ENCODE results near the gene CLEC7A.

Gene CLEC7A

DNA sequence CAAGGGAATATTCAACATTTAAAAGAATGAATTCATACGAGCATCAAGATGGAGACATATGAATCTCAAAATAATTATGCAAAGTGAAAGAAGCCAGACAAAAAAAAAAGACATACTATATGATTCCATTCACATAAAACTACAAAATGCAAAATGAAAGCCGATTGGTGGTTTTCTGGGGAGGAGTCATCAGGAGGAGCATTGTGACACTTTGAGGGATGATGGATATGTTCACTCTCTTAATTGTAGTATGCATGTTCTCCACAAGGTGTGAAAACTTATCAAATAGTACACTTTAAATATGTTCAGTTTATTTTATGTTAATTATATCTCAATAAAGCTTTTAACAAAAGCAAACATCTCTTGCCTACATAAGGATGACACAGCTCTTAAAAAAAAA is 28.4 kb upstream of the CLEC7A start:
- TF ChIP-seq, protein P1, sequence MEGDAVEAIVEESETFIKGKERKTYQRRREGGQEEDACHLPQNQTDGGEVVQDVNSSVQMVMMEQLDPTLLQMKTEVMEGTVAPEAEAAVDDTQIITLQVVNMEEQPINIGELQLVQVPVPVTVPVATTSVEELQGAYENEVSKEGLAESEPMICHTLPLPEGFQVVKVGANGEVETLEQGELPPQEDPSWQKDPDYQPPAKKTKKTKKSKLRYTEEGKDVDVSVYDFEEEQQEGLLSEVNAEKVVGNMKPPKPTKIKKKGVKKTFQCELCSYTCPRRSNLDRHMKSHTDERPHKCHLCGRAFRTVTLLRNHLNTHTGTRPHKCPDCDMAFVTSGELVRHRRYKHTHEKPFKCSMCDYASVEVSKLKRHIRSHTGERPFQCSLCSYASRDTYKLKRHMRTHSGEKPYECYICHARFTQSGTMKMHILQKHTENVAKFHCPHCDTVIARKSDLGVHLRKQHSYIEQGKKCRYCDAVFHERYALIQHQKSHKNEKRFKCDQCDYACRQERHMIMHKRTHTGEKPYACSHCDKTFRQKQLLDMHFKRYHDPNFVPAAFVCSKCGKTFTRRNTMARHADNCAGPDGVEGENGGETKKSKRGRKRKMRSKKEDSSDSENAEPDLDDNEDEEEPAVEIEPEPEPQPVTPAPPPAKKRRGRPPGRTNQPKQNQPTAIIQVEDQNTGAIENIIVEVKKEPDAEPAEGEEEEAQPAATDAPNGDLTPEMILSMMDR (conservative IDR thresholded peaks at IDR 0.05; ENCODE audit: low read length): no peak
- no peak for DNase-seq (ENCODE audit: low read depth)

DNA sequence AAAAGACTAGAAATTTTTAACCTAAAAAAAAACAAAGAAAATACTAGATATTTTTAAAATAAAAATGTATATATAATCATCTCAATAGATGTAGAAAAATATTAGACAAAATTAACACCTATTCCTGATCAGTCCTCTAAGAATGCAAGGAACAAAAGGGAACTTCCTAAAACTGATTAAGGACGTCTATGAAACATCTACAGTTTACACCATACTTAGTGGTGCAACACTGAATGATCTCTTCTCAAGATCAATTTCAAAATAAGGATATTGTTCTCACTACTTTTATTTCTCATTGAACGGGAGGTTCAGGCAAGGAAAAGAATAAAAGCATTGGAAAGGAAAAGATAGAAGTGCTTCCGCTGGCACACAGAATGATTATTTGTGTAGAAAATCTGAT is 26.0 kb upstream of the CLEC7A start:
- TF ChIP-seq, protein P1 (conservative IDR thresholded peaks at IDR 0.05; ENCODE audit: low read length): no peak
- H3K4me3 ChIP-seq (ENCODE audit: low read length): no peak overlapping the region
- DNase-seq (ENCODE audit: low read depth): no peak

More for the DNA sequence above, 28.4 kb upstream of the CLEC7A start:
- no peak overlapping the region for H3K4me3 ChIP-seq (ENCODE audit: low read length)

DNA sequence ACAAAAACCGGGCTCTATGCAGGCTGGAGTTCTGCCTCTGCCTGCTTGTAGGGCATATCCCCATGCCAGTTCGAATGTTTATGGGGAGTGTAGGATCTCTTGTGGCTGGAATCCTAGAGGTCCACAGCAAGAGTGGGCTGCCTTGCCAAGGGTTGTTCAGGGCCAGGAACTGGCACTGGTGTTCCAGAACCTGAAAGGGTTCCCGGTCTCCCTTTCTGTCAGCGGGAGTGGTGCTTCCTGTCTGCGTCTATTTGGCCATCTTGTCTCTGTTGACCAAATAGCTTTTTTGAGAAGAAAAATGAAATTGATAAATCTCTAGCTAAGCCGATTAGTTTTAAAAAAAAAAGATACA is 24.1 kb upstream of the CLEC7A start:
- DNase-seq (ENCODE audit: low read depth): no peak
- TF ChIP-seq, protein P1 (conservative IDR thresholded peaks at IDR 0.05; ENCODE audit: low read length): no peak
- H3K4me3 ChIP-seq (ENCODE audit: low read length): no peak overlapping the region; the same call in 1 of the 2 replicates

DNA sequence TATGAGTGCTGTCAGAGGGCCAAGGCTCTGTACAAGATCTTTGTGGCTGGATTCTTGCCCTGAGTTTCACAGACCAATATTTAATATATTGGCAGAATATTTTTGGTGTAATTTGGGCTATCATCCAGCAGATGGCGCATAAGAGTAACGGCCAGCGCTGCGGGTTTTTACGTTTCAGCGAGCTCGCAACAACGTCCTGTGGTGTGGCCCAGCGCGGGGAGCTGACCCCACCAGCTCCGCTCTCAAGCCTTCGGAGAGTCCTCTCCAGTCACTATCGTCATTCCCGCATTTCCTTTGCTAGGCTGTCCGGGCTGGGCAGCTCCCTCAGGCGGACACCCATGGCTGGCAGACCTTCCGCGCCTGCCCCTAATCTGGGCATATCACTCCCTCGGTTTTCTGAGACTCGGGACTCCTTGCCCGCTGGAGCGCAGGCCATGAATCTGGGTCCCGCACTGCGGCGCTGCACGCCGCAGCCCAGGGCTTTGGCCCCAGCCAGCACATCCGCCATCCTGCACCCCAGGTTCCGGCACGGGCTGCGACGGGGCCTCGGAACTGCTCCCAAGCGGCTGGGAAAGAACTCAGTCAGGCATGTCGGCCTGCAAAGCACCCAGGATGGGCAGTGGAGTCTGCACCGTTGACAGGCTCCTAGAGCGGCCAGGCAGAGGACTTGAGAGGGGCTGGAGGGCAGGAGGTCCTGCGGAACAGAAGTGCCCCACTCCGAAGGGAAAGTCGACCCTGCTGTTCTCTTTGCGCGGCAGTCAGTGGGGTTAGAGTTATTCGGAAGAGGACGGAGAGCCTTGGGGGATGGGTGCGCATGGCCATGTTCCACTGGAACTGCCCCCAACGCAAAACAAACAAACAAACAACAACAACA is 23.5 kb upstream of the CLEC7A start:
- DNase-seq (ENCODE audit: low read depth): peak; percentile 69
- TF ChIP-seq, protein P1 (conservative IDR thresholded peaks at IDR 0.05; ENCODE audit: low read length): peak; percentile 76
- peak overlapping the region; percentile 58 for H3K4me3 ChIP-seq (ENCODE audit: low read length)

DNA sequence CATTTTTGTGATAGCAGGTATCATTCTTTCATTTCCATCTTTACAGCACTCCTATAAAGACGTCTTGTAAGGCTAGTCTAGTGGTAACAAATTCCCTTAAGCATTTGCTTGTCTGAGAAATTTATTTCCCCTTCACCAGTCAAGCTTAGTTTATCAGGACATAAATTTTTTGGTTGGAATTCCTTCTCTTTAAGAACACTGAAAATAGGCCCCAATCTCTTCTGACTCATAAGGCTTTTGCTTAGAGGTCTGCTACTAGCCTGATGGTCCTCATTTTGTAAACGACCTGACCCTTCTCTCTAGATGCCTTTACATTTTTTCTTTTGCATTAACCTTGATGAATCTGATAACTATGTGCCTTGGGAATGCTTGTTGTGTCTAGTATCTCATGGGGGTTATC is 21.6 kb upstream of the CLEC7A start:
- H3K4me3 ChIP-seq (ENCODE audit: low read length): no peak overlapping the region
- no peak for DNase-seq (ENCODE audit: low read depth)
- TF ChIP-seq, protein P1 (conservative IDR thresholded peaks at IDR 0.05; ENCODE audit: low read length): no peak

DNA sequence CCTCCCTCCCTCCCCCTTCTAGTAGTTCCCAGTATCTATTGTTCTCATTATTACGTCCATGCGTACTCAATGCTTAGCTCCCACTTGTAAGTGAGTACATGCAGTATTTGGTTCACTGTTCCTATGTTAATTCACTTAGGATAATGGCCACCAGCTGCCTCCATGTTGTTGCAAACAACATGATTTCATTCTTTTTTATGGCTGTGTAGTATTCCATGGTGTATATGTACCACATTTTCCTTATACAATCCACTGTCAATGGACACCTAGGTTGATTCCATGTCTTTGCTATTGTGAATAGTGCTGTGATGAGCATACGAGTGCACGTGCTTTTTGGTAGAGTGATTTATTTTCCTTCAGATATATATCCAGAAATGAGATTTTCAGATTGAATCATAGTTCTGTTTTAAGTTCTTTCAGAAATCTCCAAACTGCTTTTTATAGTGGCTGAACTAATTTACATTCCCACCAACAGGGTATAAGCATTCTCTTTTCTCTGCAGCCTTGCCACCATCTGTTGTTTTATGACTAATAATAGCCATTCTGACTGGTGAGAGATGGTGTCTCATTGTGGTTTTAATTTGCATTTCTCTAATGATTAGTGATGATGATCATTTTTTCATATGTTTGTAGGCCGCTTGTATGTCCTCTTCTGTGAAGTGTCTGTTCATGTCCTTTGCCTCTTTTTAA is 17.9 kb upstream of the CLEC7A start:
- no peak overlapping the region for H3K4me3 ChIP-seq (ENCODE audit: low read length)
- TF ChIP-seq, protein P1 (conservative IDR thresholded peaks at IDR 0.05; ENCODE audit: low read length): no peak
- DNase-seq (ENCODE audit: low read depth): peak; percentile 35

Measured in AG10803 (cell line).